Transverse colon (tissue), 4 donors: Measurements from ENCODE around the gene PUS1. TPM values are rescaled to one million over a fixed set of nuclear protein-coding genes. Genes with fewer than 3 reads are reported as not detected.

Source experiments
- DNase-seq: peaks from one replicate; pipeline ENCODE4 v3.0.0-alpha.2; 2019
- H3K27ac ChIP-seq, 4 donors: fragments of 200-600 bp; sonication (generic); 2 replicates each; pipeline ENCODE4 v1.5.1; 2016 to 2018; ENCODE audit warnings: inconsistent platforms in 4 of 4
- H3K27me3 ChIP-seq: fragments of 200-600 bp; sonication (generic); 2 replicates; pipeline ENCODE4 v1.5.1; 2017; ENCODE audit warnings: inconsistent platforms
- H3K36me3 ChIP-seq, 4 donors: fragments of 200-600 bp; sonication (generic); 2 replicates each; pipeline ENCODE4 v1.5.1; 2017 to 2019; ENCODE audit warnings: inconsistent platforms in 4 of 4
- H3K4me1 ChIP-seq, 4 donors: fragments of 200-600 bp; sonication (generic); 2 replicates each; pipeline ENCODE4 v1.5.1; 2017 to 2020; ENCODE audit warnings: inconsistent platforms in 4 of 4
- H3K4me3 ChIP-seq, 4 donors: fragments of 200-600 bp; sonication (generic); 1 replicate in 1 of 4; 2 replicates in 3 of 4; pipeline versions ENCODE4 v1.5.1 to v1.6.1; 2017 to 2019; ENCODE audit warnings: inconsistent platforms in 4 of 4
- H3K9me3 ChIP-seq, 2 donors: fragments of 200-600 bp; sonication (generic); 2 replicates each; pipeline ENCODE4 v1.5.1; 2017 to 2019; ENCODE audit warnings: inconsistent platforms in 2 of 2
- EP300 ChIP-seq: sonication (generic); formaldehyde crosslinking; IDR thresholded peaks from one replicate; pipeline ENCODE4 v1.6.1; 2017; ENCODE audit warnings: antibody characterized with exemption, low read depth
- POLR2A ChIP-seq: fragments of 450-650 bp; IDR thresholded peaks from one replicate; pipeline ENCODE4 v1.6.1; 2016; ENCODE audit warnings: antibody characterized with exemption, mild to moderate bottlenecking, moderate library complexity
- POLR2AphosphoS5 ChIP-seq, 3 donors: sonication (generic); formaldehyde crosslinking; IDR thresholded peaks; one replicate each; pipeline ENCODE4 v1.6.1; 2016; ENCODE audit warnings: antibody characterized with exemption in 3 of 3
- WGBS, 2 donors: methylation state at CpG; one replicate each; pipeline ENCODE4 v1.1.5; 2018; ENCODE audit warnings: low coverage in 1 of 2; 5-methylcytosine and 5-hydroxymethylcytosine counted together
- in situ Hi-C, 4 donors: fragments of 200-750 bp; cut with MboI; loops; one replicate each; pipeline versions ENCODE4 v1.15.0 to v1.15.1; 2017; ENCODE audit warnings: low sequenced_read_pairs in 3 of 4, low pct_ligation_motif_present in 1 of 4, low pct_unique_long_range_greater_than_20kb in 1 of 4
- intact Hi-C: fragments of 100-400 bp; cut with DNase I; formaldehyde crosslinking; loops from one replicate; pipeline ENCODE4 v1.15.1; 2023; ENCODE audit warnings: low total_unique reads
- total RNA-seq, 4 donors: library from RNA; depleted of rRNA; stranded (reverse); fragments of >200 nt; gene quantifications; one replicate each; pipeline ENCODE4 v1.1.0, GENCODE V29; 2016
- TF ChIP-seq, protein P1 (sequence below), 5 experiments: fragments of 200-600 bp in 3 of 5; fragments of 450-650 bp in 2 of 5; sonication (generic) in 3 of 5; IDR thresholded peaks; 1 replicate in 2 of 5; 2 replicates in 3 of 5; pipeline ENCODE4 v1.5.1; 2016 to 2017; ENCODE audit warnings: antibody characterized with exemption in 5 of 5, inconsistent platforms in 3 of 5, mild to moderate bottlenecking in 2 of 5, moderate library complexity in 1 of 5

Gene PUS1
- total RNA-seq, 4 donors from 2014 or later = 11.9 to 48.8 (median 23.1) TPM

DNA sequence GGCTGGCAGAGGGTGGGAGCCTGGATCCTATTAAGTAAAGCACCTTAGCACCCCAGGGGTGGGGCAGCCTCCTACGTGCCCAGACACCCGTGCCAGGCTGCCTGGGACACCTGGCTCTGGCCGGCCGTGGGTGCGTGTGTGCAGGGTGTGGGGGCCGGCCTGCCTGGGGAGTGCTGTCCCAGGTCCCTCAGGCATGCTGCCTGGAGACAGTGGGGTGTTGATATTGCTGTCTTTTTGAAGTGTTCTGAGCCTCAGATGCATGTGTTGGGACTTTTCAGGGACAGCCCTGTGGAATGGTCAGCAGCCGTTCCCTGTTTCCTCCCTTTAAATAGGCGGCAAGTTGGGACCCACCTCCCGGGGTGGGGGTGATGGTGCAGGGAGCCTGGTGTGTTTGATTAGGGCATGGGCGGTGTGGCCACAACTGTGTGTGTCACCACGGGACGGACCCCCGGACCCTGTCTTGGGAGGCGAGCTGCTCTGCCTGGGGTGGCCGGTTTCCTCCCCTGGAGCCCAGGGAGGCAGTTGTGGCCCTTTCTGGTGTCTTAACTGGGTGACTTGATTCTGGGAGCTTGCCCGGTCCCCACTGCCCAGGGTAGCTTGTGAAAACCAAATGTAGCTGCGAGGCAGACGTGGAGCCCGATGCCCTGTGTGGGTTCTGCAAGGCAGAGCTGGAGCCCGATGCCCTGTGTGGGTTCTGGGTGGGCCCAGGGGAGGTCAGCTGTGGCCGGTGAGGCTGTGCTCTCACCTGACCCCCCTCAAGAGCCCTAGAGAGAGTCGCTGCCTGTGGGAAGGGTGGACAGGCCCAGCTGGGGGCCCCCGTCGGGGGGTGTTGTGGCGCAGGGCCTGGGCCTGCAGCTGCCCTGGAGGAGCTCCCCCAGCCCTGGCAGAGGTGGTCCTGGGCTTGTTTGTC, 26.5 kb upstream of the PUS1 start:
- H3K27ac ChIP-seq = no peak overlapping the region

DNA sequence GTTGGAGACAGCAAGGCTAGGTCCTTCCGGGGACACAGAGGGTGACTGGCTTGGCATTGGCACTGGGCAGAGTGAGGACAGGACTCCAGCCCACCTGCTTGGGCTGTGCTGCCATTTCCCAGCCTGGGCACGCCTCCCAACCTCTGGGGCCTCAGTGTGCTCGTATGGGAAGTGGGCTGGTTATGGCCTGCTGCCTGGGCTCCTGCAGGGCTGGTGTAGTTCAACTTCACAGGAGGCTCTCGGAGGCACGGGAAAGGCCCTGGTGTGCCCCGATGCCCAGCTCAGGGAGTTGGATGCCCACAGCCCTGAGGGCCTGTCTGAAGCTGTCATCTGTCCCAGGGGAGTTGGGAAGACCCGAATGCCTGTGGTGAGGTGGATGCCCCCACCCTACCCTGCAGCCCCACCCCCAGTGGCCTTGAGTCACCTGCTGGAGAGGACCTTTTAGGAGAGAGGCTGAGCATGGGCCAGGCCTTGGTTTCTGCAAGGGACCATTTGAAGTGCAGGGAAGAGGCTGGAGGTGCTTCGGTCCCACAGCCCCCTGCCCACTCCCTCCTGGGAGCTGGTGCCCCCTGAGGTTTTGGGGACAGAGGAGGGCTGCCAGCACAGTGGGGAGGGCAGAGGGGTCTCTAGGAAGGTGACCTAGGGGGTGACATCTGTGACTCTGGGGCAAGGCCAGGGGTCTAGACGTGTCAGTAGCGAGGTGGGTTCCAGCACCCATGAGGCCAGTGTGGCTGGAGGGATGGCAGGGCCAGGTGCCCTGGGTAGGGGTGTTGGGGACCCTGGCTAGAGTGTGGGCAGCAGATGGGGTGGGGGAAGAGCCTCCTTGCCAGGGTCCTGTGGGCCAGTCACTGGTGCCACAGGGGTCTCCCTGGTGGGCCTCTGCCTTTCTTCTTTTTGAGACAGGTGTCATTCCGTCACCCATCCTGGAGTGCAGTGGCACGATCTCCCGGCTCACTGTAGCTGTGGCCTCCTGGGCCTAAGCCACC, 25.5 kb upstream of the PUS1 start:
- Histone ChIP-seq H3K27ac (no peak overlapping the region), H3K4me3 (no peak overlapping the region), H3K36me3 (peaks cover 0 to 2% (median 0%) of the 10 kb centered on the region in 4 donors), H3K4me1 (peaks cover 13 to 17% (median 14%) of the 10 kb centered on the region in 4 donors), H3K27me3 (no peaks in the 10 kb centered on the region), H3K9me3 (no peaks in the 10 kb centered on the region)
- 84% methylated on average over 12 of the region's 13 CpGs; no CpG with 5 or more reads in 1 of the 2 donors for WGBS, 2 donors
- in situ Hi-C loops (no loop called here), intact Hi-C loops (no loop called here)
- TF ChIP-seq EP300 = no peak
- TF ChIP-seq POLR2AphosphoS5 (IDR thresholded peaks at IDR 0.05) = no peak
- TF ChIP-seq POLR2A = no peak
- TF ChIP-seq, protein P1, sequence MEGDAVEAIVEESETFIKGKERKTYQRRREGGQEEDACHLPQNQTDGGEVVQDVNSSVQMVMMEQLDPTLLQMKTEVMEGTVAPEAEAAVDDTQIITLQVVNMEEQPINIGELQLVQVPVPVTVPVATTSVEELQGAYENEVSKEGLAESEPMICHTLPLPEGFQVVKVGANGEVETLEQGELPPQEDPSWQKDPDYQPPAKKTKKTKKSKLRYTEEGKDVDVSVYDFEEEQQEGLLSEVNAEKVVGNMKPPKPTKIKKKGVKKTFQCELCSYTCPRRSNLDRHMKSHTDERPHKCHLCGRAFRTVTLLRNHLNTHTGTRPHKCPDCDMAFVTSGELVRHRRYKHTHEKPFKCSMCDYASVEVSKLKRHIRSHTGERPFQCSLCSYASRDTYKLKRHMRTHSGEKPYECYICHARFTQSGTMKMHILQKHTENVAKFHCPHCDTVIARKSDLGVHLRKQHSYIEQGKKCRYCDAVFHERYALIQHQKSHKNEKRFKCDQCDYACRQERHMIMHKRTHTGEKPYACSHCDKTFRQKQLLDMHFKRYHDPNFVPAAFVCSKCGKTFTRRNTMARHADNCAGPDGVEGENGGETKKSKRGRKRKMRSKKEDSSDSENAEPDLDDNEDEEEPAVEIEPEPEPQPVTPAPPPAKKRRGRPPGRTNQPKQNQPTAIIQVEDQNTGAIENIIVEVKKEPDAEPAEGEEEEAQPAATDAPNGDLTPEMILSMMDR (IDR thresholded peaks at IDR 0.05) = no peak
- no peak for DNase-seq

More for the DNA sequence above, 26.5 kb upstream of the PUS1 start:
- intact Hi-C loops = no loop called here
- H3K4me3 ChIP-seq = no peak overlapping the region
- DNase-seq = no peak
- H3K4me1 ChIP-seq = peaks cover 13 to 17% (median 14%) of the 10 kb centered on the region in 4 donors
- H3K9me3 ChIP-seq = no peaks in the 10 kb centered on the region
- TF ChIP-seq EP300 = no peak
- TF ChIP-seq, protein P1 (IDR thresholded peaks at IDR 0.05) = no peak
- no peak for TF ChIP-seq POLR2AphosphoS5 (IDR thresholded peaks at IDR 0.05)
- TF ChIP-seq POLR2A = no peak
- no peaks in the 10 kb centered on the region for H3K36me3 ChIP-seq
- WGBS, 2 donors = 84% methylated on average over 23 of the region's 25 CpGs; no CpG with 5 or more reads in 1 of the 2 donors
- H3K27me3 ChIP-seq = no peaks in the 10 kb centered on the region
- in situ Hi-C loops = no loop called here

DNA sequence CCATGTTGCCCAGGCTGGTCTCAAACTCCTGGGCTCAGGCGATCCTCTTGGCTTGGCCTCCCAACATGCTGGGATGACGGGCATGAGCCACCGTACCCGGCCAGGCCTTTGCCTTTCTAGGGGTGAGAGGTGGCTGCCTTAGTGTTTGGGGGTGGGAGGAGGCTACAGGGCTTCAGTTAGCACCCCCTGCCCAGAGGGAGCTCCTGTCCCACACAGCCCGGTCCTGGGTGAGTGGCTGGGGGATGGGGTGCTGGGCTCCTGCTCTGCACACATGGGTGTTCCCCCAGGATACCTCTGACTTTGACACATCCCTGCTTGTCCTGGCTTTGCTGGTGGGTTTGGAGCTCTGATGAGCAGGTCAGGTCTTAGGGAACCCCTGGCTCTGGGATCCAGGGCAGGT, 24.7 kb upstream of the PUS1 start:
- in situ Hi-C loops (no loop called here), intact Hi-C loops (no loop called here)
- 75 to 85% methylated on average over 4 to 5 of the region's 5 CpGs for WGBS, 2 donors
- Histone ChIP-seq H3K36me3 (peaks cover 0 to 10% (median 4%) of the 10 kb centered on the region in 4 donors), H3K27me3 (no peaks in the 10 kb centered on the region), H3K9me3 (no peaks in the 10 kb centered on the region), H3K4me1 (peaks cover 13 to 17% (median 14%) of the 10 kb centered on the region in 4 donors), H3K4me3 (no peak overlapping the region), H3K27ac (no peak overlapping the region)
- TF ChIP-seq POLR2AphosphoS5 (IDR thresholded peaks at IDR 0.05) (no peak), POLR2A (no peak), EP300 (no peak)
- TF ChIP-seq, protein P1 (IDR thresholded peaks at IDR 0.05) = no peak
- DNase-seq = no peak
